ENCODE measurements around the gene MSH6.

DNA sequence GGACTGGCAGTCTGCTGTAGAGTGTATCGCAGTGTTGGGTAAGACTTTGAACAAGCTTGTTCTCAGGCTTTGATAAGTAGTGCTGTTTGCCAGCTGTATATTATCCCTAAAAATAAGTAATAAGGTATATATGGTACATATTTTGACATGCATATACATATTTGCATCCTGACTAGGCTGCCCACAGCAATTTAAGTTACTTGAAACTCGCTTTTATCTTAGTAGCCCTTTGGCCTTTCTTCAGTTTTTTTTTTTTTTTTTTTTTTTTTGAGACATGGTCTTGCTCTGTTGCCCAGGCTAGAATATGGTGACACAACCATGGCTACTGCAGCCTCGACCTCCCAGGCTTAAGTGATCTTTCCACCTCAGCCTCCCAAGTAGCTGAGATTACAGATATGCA lies 18.2 kb downstream of the MSH6 start:
- TF ChIP-seq, protein P1, sequence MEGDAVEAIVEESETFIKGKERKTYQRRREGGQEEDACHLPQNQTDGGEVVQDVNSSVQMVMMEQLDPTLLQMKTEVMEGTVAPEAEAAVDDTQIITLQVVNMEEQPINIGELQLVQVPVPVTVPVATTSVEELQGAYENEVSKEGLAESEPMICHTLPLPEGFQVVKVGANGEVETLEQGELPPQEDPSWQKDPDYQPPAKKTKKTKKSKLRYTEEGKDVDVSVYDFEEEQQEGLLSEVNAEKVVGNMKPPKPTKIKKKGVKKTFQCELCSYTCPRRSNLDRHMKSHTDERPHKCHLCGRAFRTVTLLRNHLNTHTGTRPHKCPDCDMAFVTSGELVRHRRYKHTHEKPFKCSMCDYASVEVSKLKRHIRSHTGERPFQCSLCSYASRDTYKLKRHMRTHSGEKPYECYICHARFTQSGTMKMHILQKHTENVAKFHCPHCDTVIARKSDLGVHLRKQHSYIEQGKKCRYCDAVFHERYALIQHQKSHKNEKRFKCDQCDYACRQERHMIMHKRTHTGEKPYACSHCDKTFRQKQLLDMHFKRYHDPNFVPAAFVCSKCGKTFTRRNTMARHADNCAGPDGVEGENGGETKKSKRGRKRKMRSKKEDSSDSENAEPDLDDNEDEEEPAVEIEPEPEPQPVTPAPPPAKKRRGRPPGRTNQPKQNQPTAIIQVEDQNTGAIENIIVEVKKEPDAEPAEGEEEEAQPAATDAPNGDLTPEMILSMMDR (conservative IDR thresholded peaks at IDR 0.05; ENCODE audit: low read length): no peak
- TF ChIP-seq EZH2phosphoT487 (IDR thresholded peaks at IDR 0.05; ENCODE audit: borderline replicate concordance, low read depth, low read length): no peak

Data from OCI-LY7 (cell line).